GDM1 (cell line): ENCODE measurements around the gene GSTA3.
"Not testable (repeated sequence)": the region's sequence is repeated elsewhere in the genome, so short reads cannot be mapped to it uniquely, and the experiment has no call there.

Source experiments
- DNase-seq: peaks from one replicate; lab custom pipeline; 2025; lab: John Stamatoyannopoulos, UW

Gene GSTA3

DNA sequence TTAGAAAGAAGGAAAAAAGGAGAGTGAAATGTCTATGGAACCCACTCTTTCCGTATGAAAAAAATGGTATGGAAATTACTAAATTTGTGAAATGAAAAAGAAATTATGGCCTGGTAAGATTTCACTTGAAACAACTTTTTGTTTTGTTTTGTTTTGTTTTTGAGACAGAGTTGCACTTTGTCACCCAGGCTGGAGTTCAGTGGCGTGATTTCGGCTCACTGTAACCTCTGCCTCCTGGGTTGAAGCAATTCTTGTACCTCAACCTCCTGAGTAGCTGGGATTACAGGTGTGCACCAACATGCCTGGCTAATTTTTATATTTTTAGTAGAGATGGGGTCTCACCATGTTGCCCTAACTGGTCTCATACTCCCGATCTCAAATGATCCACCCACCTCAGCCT is 51.1 kb downstream of the GSTA3 start:
- no peak for DNase-seq

DNA sequence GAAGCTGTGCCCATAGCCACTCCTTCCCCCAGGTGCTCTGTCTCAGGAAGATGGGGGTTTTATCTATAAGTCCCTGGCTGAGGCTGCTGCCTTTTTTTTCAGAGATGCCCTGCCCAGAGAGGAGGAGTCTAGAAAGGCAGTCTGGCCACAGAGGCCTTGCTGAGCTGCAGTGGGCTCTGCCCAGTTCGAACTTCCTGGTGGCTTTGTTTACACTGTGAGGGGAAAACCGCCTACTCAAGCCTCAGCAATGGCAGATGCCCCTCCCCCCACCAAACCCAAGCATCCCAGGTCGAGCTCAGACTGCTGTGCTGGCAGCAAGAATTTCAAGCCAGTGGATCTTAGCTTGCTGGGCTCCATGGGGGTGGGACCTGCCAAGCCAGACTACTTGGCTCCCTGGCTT is 53.4 kb downstream of the GSTA3 start:
- not testable (repeated sequence) for DNase-seq

DNA sequence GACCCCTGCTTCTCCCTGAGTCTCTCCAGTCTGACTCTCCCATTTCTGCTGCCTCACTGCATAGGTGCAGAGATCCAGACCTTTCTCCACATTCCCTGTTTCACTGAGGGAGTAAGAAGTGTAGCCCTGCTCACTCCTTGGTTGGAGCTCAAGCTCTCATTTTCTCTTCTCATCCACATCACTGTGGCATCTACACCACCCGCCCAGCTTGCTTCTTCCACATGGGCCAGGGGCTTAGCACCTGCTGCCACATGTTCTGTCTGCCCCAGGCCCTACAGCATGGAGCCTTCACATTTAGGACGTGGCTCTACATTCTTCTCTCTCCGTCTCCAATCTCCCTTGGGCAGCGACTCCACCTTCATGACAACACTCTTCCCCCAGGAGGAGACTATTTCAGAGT is 60.4 kb downstream of the GSTA3 start:
- no peak for DNase-seq
